Activated gamma-delta T cell treated with Interleukin-2 at 50 U/mL for 16 hours (primary cell): Measurements from ENCODE around the gene ULBP3.
"Not testable (repeated sequence)": the region's sequence is repeated elsewhere in the genome, so short reads cannot be mapped to it uniquely, and the experiment has no call there.

ENCODE experiments used
- DNase-seq: peaks from one replicate; pipeline ENCODE4 v3.0.0-alpha.2; 2020

The ULBP3 gene

DNA sequence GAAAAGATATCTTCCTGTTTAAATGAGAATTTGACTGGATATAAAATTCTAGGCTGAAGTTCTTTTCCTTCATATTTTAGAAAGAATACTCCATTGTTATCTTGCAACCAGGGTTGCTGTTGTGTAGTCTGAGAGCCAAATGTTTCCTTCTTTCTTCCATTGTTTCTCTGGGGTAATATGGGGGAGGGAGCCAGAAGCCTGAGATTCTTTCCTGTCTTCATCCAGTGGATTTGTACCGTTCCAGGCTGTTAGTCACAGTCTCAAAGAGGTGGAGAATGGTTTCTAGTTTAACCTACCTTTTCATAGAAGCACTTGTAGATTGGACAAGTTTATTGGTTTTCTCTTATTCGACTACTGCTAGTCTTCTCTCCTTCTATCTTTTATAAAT, 6.1 kb upstream of the ULBP3 start:
- DNase-seq, result no peak

GRCh38 chr6:150074396-150075033, 5.6 kb upstream of the ULBP3 start:
- not testable (repeated sequence) for DNase-seq

DNA sequence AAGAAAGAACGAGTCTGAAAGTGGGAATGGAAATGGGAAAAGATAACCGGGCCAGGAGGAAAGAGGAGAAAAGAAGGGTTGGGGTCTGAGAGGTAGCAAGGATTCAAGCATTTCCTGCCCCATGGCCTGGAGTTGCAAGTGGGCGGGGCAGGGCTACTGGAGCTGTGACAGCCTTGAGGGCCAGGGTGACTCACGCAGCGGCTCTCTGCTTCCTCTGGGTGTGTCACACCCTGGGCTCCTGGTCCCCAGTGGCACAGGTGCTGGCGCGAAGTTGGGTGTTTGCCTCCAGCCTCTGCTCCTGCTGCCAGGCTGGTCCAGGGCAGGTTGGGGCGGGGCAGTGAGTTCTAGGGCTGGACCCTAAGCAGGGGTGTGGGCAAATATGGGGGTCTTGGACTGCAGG, 3.3 kb upstream of the ULBP3 start:
- DNase-seq, result peak; percentile 61

DNA sequence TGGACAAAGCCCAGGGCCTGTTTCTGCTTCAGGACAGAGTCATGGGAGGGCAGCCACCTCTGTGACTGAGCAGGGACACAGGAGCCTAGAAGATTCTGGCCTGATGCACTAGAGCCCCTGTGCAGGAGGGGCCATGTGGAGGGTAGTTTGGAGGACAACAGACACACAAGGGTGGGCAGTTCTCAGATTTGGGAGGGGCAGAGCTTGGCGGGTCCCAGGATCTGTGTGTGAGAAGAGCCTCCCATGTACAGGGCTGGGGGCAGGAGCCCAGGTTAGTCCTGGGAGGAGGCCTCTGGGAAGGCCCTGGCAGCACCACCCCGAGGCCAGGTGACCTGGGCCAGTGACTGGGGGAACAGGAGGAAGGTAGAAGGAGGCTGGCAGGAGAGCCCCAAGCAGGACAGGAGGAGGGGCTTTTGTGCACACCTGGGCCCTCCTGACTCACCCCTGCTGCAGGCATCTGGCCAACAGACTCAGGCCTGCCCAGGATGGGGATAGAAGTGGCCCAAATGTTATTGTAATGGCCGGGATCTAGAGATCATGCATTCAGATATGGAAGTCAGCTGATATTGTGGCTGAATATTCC, 1.4 kb upstream of the ULBP3 start:
- no peak for DNase-seq

GRCh38 chr6:150069706-150070105, 785 bp upstream of the ULBP3 start:
- DNase-seq, result no peak

DNA sequence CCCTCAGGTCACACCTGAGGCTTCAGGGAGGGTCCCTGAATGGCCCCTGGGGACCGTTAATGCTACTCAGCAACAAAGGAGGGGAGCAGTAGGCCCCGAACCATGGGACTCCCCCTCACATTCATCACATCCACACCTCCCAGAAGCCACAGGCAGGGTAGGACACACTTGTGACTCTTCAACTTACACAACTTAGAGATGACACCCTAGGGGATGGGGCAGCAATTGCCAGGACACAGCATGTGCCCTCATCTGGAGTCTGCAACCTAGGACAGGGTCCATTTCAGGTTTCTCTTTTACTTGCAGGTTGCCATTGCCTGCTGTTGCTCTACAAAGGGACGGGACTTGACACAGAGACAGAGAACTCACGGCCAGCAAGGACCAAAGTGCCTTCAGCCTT, 770 bp downstream of the ULBP3 start:
- no peak for DNase-seq

DNA sequence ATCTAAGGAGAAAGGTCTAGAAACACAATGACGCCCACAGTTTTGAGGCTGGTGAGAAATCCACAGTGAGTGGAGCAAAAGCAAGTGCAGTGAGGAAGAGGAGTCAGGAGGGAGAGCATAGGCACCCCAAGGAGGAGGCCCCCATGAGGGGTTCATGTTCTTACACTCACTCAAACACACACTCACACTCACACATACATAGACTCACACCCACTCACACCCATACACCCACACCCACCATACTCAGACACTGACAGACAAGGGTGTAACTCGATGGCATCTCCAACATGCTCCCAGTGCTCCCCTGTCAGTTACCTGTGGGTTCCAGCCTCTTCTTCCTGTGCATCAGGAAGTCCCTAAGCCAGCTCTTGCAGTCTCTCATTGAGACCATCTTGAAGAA, 3.8 kb downstream of the ULBP3 start:
- no peak for DNase-seq

DNA sequence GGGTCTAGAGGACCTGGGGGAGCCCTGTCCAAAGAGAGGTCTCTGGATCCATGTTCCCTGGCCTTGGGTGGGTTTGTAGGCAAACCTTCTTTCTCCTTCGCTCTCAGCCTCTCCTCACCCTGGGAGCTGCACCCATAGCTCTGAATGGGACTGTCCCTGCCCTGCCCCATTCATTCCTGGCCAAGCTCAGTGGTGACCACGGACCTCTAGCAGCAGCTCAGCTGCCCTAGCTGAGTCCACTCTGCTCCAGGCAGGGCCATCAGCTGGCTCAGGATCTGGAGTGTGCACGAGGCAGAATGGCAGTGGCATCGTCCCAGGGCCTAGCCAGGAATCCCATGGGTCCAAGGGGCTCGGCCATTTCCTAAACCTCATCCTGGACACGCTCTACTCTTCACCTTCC, 5.3 kb downstream of the ULBP3 start:
- DNase-seq, result no peak

GRCh38 chr6:150059973-150060372, 8.9 kb downstream of the ULBP3 start:
- peak; percentile 26 for DNase-seq

DNA sequence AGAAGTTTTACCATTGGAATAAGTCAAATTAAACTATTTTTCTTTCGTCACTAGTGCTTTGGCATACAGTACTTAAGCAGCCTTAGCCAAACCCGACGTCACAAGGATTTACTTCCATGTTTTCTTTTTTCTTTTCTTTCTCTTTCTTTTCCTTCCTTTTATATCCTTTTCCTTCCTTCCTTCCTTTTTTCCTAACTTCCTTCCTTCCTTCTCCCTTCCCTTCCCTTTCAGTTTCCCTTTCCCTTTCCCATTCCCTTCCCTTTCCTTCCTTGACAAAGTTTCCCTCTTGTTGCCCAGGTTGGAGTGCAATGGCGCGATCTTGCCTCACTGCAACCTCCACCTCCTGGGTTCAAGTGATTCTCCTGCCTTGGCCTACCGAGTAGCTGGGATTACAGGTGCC, 9.9 kb downstream of the ULBP3 start:
- no peak for DNase-seq

DNA sequence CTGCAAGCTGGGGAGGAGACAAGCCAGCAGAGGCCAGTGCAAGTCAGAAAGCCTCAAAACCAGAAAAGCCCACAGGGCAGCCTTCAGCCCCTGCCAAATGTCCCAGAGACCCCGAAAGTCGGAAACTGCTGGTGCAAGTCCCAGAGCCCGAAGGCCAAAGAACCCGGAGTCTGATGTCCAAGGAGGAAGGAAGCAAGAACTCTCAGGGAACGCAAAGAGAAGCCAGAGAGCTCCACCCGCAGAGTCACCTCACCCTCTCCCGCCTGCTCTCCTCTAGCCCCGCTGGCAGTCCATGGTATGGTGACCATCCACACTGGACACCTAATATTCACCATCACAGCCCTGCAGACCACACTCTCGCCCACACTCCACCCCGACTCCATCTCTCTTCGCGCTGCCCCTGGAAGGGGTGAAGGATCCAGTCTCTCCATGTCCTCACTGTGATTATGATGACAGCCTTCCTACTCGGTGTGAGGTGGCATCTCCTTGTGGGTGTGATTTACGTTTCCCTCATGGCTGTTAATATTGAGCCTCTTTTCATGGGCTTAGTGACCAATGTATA, 10.6 kb downstream of the ULBP3 start:
- no peak for DNase-seq

DNA sequence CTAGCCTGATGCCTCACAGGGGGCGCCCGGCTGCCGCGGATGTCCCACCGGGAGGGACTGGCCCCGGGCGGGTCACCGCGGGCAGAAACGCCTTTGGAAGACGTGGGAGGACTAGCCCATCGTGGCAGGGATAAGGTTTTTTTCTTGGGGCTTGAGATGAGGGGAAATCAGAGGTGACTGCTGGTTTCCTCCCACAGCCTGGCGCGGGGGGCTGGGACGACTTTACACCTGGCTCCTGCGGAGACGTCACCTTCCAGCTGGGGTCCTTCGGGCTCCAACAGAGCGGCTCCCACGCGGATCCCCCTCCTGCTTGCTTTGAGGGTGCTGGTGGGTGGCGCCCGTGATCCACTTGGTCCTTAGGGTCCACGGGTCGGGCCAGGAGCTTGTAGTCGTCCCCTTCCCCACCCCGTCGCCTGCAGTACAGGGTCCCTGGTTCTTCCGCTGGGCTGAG, 11.4 kb downstream of the ULBP3 start:
- DNase-seq, result no peak

GRCh38 chr6:150056916-150057315, 12.0 kb downstream of the ULBP3 start:
- DNase-seq, result no peak

DNA sequence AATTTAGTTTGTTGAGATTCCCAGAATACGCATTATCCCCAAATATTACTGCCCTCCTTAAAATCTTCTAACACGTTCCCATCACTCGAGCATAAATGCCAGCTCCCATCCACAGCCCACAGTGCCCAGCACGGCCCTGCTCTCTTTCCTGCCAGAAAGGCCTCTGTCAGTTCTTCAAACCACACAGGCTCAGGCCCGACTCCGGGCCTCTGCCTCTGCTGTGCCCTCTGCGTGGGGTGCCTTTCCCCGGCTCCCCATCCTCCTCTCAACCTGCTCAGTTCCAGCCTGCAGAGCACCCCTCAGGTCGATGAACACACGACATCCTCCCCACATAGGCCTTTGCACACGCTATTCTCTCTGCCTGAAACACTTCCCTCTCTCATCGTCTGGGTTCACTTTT, 12.8 kb downstream of the ULBP3 start:
- no peak for DNase-seq

- no peak for DNase-seq
Observed at GRCh38 chr6:150055131-150055530, 13.8 kb downstream of the ULBP3 start.

GRCh38 chr6:150053450-150053849, 15.5 kb downstream of the ULBP3 start:
- DNase-seq, result no peak

DNA sequence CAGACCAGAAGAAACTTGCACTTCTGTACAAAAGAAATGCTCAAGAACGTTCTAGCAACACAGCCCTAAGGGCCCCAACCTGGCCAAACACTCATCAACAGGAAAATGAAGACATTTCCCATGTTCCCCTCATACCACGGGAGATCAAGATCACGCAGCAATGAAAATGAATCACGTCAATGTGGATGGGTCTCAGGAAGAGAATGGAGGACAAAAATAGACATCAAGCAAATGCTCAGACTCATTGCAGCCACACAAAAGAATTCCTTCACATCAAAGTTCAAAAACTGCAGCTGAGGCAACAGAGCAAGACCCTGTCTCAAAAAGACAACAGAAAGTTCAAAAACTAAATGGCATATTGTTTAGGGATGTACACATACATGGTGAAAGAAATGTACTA, 18.1 kb downstream of the ULBP3 start:
- no peak for DNase-seq

DNA sequence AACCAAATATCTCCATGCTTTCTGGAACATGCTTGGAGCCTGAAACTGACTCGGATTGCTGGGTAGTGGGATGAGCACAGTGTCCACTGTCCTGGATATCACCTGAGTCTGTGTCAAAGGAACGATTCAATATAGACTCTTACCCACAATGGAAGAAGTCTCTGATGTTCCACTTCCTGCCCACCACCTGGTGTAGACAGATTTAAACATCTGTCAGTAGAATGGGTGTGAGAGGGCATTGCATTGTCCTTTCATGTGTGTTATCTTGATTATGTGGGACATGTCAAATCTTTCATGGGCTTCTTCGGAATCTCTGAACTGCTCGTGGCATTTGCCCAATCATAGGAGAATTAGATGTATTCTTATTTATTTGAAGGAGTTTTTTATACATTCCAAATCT, 20.8 kb downstream of the ULBP3 start:
- DNase-seq, result no peak

DNA sequence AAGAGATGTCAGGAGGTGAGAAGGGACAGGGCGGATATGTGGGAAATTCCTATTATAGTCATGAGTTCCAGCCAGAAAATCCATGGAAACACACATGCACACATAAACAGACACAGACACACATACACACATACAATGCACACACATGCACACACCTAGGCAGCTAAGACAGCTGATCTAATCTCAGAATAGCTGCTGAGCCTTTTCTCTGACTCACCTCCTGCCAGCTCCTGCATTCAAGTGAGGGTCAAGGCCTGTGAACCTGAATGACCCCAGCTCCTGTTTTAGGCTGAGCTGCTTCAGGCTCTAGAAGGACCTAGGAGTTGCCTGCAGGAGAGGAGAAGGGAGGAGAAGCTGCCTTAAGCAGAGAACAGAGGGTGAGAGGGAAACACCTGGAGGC, 22.0 kb downstream of the ULBP3 start:
- DNase-seq, result no peak

DNA sequence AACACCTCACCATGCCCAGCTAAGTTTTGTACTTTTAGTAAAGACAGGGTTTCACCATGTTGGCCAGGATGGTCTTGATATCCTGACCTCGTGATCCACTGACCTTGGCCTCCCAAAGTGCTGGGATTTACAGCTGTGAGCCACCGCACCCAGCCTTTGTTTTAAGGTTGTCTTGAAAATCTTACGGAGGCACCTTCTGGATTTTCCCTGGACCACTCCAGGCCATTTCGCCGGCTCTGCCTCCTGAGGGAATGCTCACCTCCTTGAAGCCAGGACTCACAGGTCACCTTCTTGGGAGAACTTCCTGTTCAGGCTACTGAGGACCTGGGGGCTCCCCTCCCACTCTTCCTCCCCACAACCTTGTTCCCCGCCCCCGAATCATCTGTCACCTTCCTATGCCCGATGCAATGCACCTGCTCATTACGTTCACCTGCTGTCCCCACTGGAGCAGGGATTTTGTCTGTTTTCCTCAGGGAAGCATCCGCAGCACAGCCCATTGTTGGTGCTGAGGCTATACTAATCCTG, 24.2 kb downstream of the ULBP3 start:
- no peak for DNase-seq

DNA sequence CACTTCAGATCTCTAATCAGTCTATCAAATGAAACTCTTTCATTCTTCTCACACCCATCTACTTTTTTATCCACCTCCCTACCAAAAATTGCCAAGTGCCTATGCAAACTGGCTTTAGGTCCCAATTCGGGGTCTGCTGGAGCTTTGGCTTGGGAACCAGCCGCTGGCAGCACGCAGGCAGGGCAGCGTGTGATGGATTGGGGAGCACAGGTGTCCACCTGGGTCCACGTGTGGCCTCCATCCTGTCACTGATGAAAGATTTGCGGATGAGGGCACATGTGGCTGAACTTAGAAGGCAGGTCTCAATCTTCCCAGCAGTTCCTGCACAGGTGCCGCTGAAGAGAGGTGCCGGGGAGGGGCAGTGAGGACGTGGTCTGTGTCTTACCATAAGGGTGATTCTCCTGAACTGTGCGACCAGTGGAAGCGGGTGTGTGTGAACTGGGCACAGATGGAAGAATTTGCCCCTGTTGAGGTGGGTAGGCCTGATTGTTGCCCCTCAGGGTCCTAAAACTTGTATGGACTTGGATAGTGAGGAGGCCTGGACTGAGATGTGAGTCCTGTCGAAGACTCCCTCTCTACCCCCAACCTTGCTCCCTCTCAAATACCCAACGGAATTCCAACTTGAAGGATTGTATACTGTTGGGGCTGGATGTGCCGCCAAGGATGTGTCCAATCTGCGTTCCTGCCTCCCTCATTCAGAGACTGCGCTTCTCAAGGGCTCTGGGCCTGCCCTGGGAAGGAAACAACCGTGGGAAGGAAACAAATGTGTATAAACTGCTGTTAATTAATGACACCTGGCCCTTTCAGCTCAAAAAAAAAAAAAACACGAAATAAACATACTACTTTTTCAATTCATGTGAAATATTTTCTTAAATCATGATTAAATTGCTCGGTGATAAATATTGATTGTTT, 25.2 kb downstream of the ULBP3 start:
- DNase-seq, result no peak

GRCh38 chr6:150043096-150043495, 25.8 kb downstream of the ULBP3 start:
- no peak for DNase-seq
